CD4-positive, CD25-positive, alpha-beta regulatory T cell (primary cell): ENCODE results near the gene IGSF9. TPM values are rescaled to one million over a fixed set of nuclear protein-coding genes. Genes with fewer than 3 reads are reported as not detected.

Experiments used
- ATAC-seq, 2 donors: fragments of 150-1000 bp; cut with Tn5 transposase; one replicate each; pipeline ENCODE4 v1.10.0; 2021; ENCODE audit warnings: low read depth in 2 of 2, moderate number of reproducible peaks in 2 of 2, moderate library complexity in 1 of 2
- DNase-seq, 3 donors: peaks; one replicate each; pipeline versions ENCODE4 v3.0.0 to v3.0.0-alpha.2; 2012 to 2022; ENCODE audit warnings: mixed read lengths in 1 of 3
- H3K27ac ChIP-seq: one replicate; pipeline ENCODE4 v1.7.0; 2013; ENCODE audit warnings: mild to moderate bottlenecking, low read length; ENCODE audit not compliant: insufficient read depth, poor library complexity, severe bottlenecking
- H3K27me3 ChIP-seq: one replicate; pipeline ENCODE4 v1.7.0; 2013; ENCODE audit warnings: low read length; ENCODE audit not compliant: control insufficient read depth, insufficient read depth
- H3K36me3 ChIP-seq: one replicate; pipeline ENCODE4 v1.7.0; 2013; ENCODE audit warnings: mild to moderate bottlenecking, low read length, moderate library complexity; ENCODE audit not compliant: control insufficient read depth, insufficient read depth
- H3K4me1 ChIP-seq: 2 replicates; pipeline ENCODE4 v1.7.0; 2013; ENCODE audit warnings: mild to moderate bottlenecking, low read length; ENCODE audit not compliant: insufficient read depth, control insufficient read depth, poor library complexity, severe bottlenecking
- H3K4me3 ChIP-seq: one replicate; pipeline ENCODE4 v1.7.0; 2013; ENCODE audit warnings: low read depth, mild to moderate bottlenecking, low read length, moderate library complexity
- H3K9me3 ChIP-seq, 2 experiments: 1 replicate in 1 of 2; 2 replicates in 1 of 2; pipeline ENCODE4 v1.7.0; 2013; ENCODE audit warnings: low read length in 2 of 2, mild to moderate bottlenecking in 1 of 2, moderate library complexity in 1 of 2; ENCODE audit not compliant: control insufficient read depth in 2 of 2
- H3K27ac Mint-ChIP-seq, 3 donors: one replicate each; pipeline ENCODE4 v1.8.0; 2020 to 2022; ENCODE audit warnings: mild to moderate bottlenecking in 3 of 3, mixed read lengths in 3 of 3, moderate library complexity in 2 of 3
- H3K27me3 Mint-ChIP-seq: one replicate; pipeline ENCODE4 v1.8.0; 2022; ENCODE audit warnings: mild to moderate bottlenecking, mixed read lengths
- H3K36me3 Mint-ChIP-seq: one replicate; pipeline ENCODE4 v1.8.0; 2020; ENCODE audit warnings: mixed read lengths
- H3K4me1 Mint-ChIP-seq, 4 donors: one replicate each; pipeline ENCODE4 v1.8.0; 2020 to 2022; ENCODE audit warnings: mixed read lengths in 4 of 4, mild to moderate bottlenecking in 1 of 4
- H3K4me3 Mint-ChIP-seq, 4 donors: one replicate each; pipeline ENCODE4 v1.8.0; 2020 to 2022; ENCODE audit warnings: mild to moderate bottlenecking in 4 of 4, mixed read lengths in 4 of 4, moderate library complexity in 3 of 4
- H3K9me3 Mint-ChIP-seq, 7 donors: one replicate each; pipeline ENCODE4 v1.8.0; 2020 to 2022; ENCODE audit warnings: mixed read lengths in 7 of 7, mild to moderate bottlenecking in 3 of 7, moderate library complexity in 2 of 7
- polyA plus RNA-seq, 4 donors: library from polyadenylated mRNA; unstranded; fragments of 300-500 nt; fragmentation: Illumina TruSeq; gene quantifications; one replicate each; pipeline ENCODE4 v1.2.3, GENCODE V29; 2021
- total RNA-seq: library from RNA; stranded (reverse); gene quantifications from one replicate; pipeline ENCODE4 v1.2.3, GENCODE V29; 2022

IGSF9 gene
- total and polyA plus RNA-seq, 5 donors from 2014 or later = 0.23 TPM; not detected in 4

DNA sequence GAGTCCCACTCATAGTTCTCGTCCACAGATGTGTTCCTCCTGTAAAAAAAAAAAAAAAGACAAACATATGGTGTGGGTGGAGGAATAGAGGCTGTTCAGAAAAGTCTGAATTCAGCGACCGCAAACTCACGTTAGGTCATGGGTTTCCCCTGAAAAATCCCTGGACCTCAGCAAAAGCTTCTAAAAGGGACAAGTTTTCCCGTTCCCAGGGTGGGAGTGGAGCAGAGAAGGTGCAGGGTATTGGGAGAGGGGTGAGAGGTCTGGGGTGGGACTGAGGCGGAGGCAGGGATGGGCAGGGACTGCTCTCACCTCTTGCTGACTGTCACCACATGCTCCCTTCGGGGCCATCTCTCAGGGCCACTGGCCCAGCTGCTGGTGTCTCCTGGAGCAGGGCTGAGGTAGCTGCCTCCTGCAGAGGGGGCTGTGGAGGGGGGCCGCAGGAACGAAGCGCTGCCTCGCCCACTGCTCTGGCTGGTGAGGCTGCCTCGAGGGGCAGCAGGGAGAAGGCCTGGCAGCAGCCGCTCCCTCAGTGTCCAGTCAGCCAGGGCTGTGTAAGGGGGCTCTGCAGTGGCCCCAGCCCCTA, 17.5 kb downstream of the IGSF9 start:
- H3K36me3 Mint-ChIP-seq = peaks cover 6% of the 10 kb centered on the region
- H3K27ac Mint-ChIP-seq = no peak overlapping the region
- Histone ChIP-seq H3K4me1 (peaks cover 17% of the 10 kb centered on the region), H3K4me3 (no peak overlapping the region), H3K9me3 (no peaks in the 10 kb centered on the region), H3K27ac (no peak overlapping the region), H3K27me3 (no peaks in the 10 kb centered on the region), H3K36me3 (no peaks in the 10 kb centered on the region)
- H3K4me3 Mint-ChIP-seq = no peak overlapping the region
- peaks cover 0 to 26% (median 18%) of the 10 kb centered on the region in 4 donors for H3K4me1 Mint-ChIP-seq
- H3K27me3 Mint-ChIP-seq = peaks cover 10% of the 10 kb centered on the region
- no peak for ATAC-seq
- DNase-seq = no peak
- H3K9me3 Mint-ChIP-seq = peaks cover 0 to 6% (median 0%) of the 10 kb centered on the region in 7 donors

DNA sequence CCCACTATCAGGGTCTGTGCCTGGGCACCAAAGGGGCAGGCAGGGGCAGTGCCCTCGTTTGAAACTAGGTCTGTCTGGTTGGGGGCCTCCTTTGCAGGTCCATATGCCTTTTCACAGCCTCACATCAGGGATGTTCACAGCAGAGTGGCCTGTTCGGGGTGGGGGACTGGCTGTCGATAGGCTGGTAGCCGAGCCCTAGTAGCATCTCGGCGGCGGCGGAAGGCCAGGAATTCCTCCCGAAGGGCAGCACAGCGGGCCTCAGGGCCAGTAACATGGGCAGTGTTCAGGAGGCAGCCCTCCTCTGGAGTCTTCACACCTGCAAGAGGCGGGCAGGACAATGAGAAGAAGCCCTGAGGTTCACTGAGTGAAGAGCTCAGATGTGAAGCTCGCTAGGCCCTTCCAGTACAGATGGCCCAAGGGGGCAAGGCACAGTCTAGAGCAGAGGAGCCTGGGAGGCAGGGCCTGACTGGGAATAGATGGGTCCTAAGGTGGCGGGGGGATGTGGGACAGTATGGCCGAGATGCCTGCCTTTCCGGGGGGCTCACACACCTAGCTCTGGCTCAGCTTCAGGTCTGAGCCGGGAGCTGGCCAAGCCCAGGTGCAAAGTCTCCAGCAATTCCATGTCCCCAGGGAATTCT, 18.1 kb downstream of the IGSF9 start:
- Histone ChIP-seq H3K27me3 (no peaks in the 10 kb centered on the region), H3K36me3 (no peaks in the 10 kb centered on the region), H3K9me3 (no peaks in the 10 kb centered on the region), H3K4me3 (no peak overlapping the region), H3K4me1 (peaks cover 23% of the 10 kb centered on the region), H3K27ac (no peak overlapping the region)
- H3K36me3 Mint-ChIP-seq = peaks cover 6% of the 10 kb centered on the region
- DNase-seq = no peak
- H3K4me3 Mint-ChIP-seq = peak overlapping the region in 2 of 4 donors; percentile 14 to 100
- H3K4me1 Mint-ChIP-seq = peaks cover 0 to 32% (median 20%) of the 10 kb centered on the region in 4 donors
- H3K9me3 Mint-ChIP-seq = peaks cover 0 to 6% (median 0%) of the 10 kb centered on the region in 7 donors
- H3K27ac Mint-ChIP-seq = peak overlapping the region in 1 of 3 donors; percentile 99
- ATAC-seq = no peak
- peaks cover 10% of the 10 kb centered on the region for H3K27me3 Mint-ChIP-seq

DNA sequence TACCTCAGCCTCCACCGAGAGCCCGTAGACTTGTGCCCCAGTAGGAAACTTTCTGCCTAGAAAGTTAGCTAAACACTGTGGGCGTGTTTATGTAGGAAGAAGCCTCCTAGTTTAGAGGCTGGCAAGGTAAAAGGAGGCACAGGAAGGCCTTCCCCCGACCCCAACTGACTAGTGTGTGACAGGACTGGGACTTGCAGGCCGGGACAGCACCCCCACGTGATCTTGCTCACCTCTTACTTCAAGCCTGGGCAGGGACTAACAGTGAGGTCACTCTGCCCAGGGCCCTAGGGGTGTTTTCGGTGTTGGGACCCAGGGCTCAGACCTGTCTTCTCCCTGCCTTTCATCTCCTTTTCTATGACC, 19.7 kb downstream of the IGSF9 start:
- Mint-ChIP-seq H3K9me3 (peaks cover 0 to 6% (median 0%) of the 10 kb centered on the region in 7 donors), H3K27ac (peak overlapping the region; percentile 98 to 99 (median 98)), H3K4me1 (peaks cover 8 to 48% (median 34%) of the 10 kb centered on the region in 4 donors), H3K36me3 (peaks cover 16% of the 10 kb centered on the region), H3K27me3 (peaks cover 10% of the 10 kb centered on the region), H3K4me3 (peak overlapping the region; percentile 92 to 100 (median 98))
- Histone ChIP-seq H3K27me3 (no peaks in the 10 kb centered on the region), H3K36me3 (peaks cover 7% of the 10 kb centered on the region), H3K9me3 (no peaks in the 10 kb centered on the region), H3K4me1 (peaks cover 39% of the 10 kb centered on the region), H3K4me3 (peak overlapping the region; percentile 89), H3K27ac (peak overlapping the region; percentile 98)
- ATAC-seq = peak in 1 of 2 donors; percentile 5
- DNase-seq = no peak

DNA sequence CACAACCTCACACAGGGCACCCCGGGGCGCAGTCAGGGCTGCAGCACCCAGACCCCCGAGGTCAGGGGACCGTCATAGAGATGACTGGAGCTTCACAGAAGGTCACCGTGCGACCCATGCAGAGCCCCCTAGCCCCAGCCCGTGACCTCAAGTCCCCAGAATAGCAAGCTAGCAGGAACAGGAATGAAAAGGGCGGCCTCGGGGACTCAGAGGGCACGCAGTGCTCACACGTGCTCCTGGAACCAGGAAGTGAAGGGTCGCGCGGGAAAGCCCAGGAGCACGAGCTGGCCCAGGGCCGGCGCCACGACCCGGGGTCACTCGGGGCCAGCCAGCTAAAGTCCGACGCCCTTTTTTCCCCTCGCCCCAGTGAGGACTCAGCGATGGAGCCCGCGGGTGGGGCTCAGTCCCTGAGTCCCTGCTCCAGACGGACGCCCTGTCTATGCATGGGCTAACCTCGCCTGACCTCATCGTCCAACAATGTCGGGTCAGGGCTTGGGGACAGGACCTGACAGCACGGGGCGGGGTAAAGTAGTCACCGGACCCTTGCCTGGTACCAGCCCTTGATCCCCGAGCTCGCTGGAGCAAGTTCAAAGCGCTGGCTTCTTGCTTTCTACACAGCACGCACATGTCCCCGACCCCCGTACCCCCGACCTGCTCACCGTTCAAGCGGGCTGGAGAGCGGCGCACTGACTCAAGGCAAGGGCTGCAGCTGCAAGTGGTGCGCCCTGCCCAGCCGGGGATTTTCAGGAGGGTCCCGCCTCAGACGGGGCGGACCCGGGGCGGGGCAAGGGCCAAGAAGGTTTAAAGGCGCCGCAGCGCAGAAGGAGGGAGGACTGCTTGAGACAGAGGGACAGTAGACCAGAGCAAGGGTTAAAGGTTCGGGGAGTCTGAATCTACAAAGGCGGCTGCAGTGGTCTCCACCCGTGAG, 20.4 kb downstream of the IGSF9 start, which contains the start of gene TAGLN2:
TSS of gene TAGLN2 (minus strand) at position 717 of the 928 bp plus-strand sequence. CDS start 4,998 bp downstream, outside the sequence.
- Histone ChIP-seq H3K4me1 (peaks cover 45% of the 10 kb centered on the region), H3K4me3 (peak within 1 kb of the TSS; percentile 94), H3K27ac (peak within 1 kb of the TSS; percentile 98), H3K9me3 (no peaks in the 10 kb centered on the region), H3K27me3 (no peaks in the 10 kb centered on the region), H3K36me3 (peaks cover 13% of the 10 kb centered on the region)
- peaks cover 18% of the 10 kb centered on the region for H3K36me3 Mint-ChIP-seq
- peaks cover 10% of the 10 kb centered on the region for H3K27me3 Mint-ChIP-seq
- DNase-seq (peak; percentile 83 to 93 (median 86)), ATAC-seq (peak; percentile 70 to 76)
- H3K4me1 Mint-ChIP-seq = peaks cover 10 to 55% (median 37%) of the 10 kb centered on the region in 4 donors
- peak within 1 kb of the TSS; percentile 98 to 100 (median 99) for H3K27ac Mint-ChIP-seq
- peaks cover 0 to 6% (median 0%) of the 10 kb centered on the region in 7 donors for H3K9me3 Mint-ChIP-seq
- H3K4me3 Mint-ChIP-seq = peak within 1 kb of the TSS; percentile 92 to 100 (median 98)

- no peaks in the 10 kb centered on the region for H3K9me3 ChIP-seq
- H3K36me3 ChIP-seq = peaks cover 22% of the 10 kb centered on the region
- peaks cover 45% of the 10 kb centered on the region for H3K4me1 ChIP-seq
- H3K4me3 Mint-ChIP-seq = peak overlapping the region; percentile 92 to 100 (median 98)
- H3K27me3 ChIP-seq = no peaks in the 10 kb centered on the region
- peak; percentile 6 to 19 for ATAC-seq
- peaks cover 10% of the 10 kb centered on the region for H3K27me3 Mint-ChIP-seq
- peak overlapping the region; percentile 94 for H3K4me3 ChIP-seq
- H3K9me3 Mint-ChIP-seq = peaks cover 0 to 6% (median 0%) of the 10 kb centered on the region in 7 donors
- DNase-seq = peak; percentile 58 to 70 (median 66)
- peaks cover 25% of the 10 kb centered on the region for H3K36me3 Mint-ChIP-seq
- peak overlapping the region; percentile 98 for H3K27ac ChIP-seq
- H3K27ac Mint-ChIP-seq = peak overlapping the region; percentile 98 to 100 (median 99)
- H3K4me1 Mint-ChIP-seq = peaks cover 10 to 61% (median 37%) of the 10 kb centered on the region in 4 donors
Measured at GRCh38 chr1:159924025-159924790, 21.2 kb downstream of the IGSF9 start.

DNA sequence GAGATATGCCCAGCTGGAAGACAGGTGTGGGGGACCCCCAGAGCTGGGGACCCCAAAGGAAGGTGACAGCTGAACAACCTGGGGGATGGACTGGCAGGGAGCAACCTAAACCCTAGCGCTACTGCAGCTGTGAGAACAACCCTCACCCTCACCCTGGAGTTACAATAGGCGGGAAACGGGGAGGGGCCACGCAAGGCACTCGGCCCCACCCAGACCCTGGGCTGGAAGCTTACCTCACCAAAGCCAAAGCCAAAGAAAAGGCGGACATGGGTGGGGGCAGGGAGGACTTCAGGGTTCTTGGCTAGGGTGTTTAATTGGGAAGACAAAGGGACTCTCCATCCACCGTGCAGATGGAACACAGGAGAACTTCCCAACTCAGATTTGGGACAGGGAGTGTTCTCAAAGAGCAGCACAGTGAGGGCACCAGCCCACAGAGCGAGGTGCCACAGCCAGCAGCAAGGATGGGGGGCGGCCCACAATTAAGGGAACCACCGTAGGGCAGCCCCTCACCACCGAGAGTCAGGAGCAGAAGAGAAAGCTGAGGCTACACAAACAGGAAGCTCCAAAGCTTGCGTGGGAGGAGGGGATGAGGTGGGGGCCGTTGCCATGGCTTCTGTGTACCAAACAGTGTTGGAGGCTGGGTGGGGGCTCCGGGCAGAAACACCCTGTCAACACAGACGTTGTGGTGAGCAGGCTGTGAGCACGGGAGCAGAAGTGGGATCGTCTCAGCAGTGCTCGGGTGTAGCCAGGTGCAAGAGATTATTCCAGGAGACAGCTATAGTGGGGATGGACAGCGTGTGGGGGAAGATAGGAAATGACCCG, 22.0 kb downstream of the IGSF9 start:
- Mint-ChIP-seq H3K36me3 (peaks cover 25% of the 10 kb centered on the region), H3K9me3 (peaks cover 0 to 6% (median 0%) of the 10 kb centered on the region in 7 donors), H3K4me1 (peaks cover 11 to 67% (median 37%) of the 10 kb centered on the region in 4 donors), H3K27me3 (peaks cover 10% of the 10 kb centered on the region), H3K4me3 (peak overlapping the region; percentile 92 to 100 (median 98)), H3K27ac (peak overlapping the region; percentile 98 to 100 (median 99))
- peaks cover 45% of the 10 kb centered on the region for H3K4me1 ChIP-seq
- H3K9me3 ChIP-seq = no peaks in the 10 kb centered on the region
- DNase-seq (peak; percentile 84 to 91 (median 89)), ATAC-seq (peak; percentile 49 to 59)
- H3K36me3 ChIP-seq = peaks cover 30% of the 10 kb centered on the region
- peak overlapping the region; percentile 98 for H3K27ac ChIP-seq
- H3K4me3 ChIP-seq = peak overlapping the region; percentile 94
- H3K27me3 ChIP-seq = no peaks in the 10 kb centered on the region
